H54 (cell line): Measurements from ENCODE around the gene CTF1.
A peak's percentile ranks its signal among the peaks of the same experiment; 100 is the strongest.
"Not testable (repeated sequence)": the region's sequence is repeated elsewhere in the genome, so short reads cannot be mapped to it uniquely, and the experiment has no call there.

Experiments
- DNase-seq: peaks from one replicate; pipeline ENCODE4 v3.0.0; 2011; ENCODE audit warnings: low spot score, mixed read lengths; ENCODE audit not compliant: insufficient read length
- FAIRE-seq: peaks from 3 replicates; lab custom pipeline; 2011; peaks lifted over from hg19 to GRCh38; lab: Jason Lieb, UNC
- POLR2A ChIP-seq: IDR thresholded peaks from 2 replicates; pipeline ENCODE4 v1.6.1; 2011; ENCODE audit warnings: low read depth, mild to moderate bottlenecking, low read length

CTF1 gene

DNA sequence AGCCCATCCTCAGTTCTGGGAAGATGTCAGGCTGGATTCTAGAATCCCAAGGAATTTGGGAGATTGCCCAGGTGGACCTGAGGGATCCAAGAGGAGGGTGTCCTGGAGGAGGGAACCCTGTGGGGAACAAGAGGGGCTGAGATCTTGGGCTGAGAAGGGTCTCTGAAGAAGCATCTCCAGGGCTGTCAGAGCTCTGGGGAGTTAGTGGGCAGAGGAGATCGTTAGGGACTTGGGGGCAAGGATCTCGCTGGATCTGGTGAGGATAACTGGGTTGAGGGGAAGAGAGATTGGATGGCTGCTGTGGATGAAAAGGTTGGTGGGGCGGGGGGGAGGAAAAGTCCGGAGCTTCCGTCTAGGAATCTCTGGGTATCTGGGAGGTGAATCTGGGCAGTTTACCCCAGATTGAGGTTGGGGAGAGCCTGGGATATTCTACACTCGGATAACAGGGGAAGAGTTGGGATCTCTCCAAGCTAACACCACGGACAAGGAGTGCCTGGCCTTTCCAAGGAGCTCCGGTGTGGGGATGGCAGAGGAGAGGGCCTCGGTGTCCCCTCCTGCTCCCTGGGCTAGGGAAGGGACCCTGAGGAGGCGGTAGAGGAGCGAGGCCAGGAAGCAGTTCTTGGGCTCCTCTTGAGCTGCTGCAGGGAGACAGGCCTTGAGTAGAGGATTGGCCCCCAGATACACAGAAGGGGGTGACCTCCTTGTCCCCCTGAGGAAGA lies 28.7 kb downstream of the CTF1 start:
- no peak for TF ChIP-seq POLR2A
- DNase-seq, result no peak

DNA sequence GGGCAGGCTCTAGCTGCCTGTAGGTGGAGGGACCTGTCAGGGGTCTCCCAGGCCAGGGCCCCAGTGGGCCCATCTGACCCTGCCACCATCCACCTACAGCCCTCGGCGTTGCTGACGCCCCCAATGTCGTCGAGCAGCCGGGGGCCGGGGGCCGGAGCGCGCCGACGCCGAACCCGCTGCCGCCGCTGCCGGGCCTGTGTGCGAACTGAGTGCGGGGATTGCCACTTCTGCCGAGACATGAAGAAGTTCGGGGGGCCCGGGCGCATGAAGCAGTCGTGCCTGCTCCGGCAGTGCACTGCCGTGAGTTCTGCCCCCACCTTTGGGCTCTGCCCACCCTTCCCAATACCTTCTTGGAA lies 29.2 kb downstream of the CTF1 start:
- no peak for TF ChIP-seq POLR2A
- FAIRE-seq, result no peak
- DNase-seq, result no peak

More for the DNA sequence above, 28.7 kb downstream of the CTF1 start:
- FAIRE-seq, result no peak

DNA sequence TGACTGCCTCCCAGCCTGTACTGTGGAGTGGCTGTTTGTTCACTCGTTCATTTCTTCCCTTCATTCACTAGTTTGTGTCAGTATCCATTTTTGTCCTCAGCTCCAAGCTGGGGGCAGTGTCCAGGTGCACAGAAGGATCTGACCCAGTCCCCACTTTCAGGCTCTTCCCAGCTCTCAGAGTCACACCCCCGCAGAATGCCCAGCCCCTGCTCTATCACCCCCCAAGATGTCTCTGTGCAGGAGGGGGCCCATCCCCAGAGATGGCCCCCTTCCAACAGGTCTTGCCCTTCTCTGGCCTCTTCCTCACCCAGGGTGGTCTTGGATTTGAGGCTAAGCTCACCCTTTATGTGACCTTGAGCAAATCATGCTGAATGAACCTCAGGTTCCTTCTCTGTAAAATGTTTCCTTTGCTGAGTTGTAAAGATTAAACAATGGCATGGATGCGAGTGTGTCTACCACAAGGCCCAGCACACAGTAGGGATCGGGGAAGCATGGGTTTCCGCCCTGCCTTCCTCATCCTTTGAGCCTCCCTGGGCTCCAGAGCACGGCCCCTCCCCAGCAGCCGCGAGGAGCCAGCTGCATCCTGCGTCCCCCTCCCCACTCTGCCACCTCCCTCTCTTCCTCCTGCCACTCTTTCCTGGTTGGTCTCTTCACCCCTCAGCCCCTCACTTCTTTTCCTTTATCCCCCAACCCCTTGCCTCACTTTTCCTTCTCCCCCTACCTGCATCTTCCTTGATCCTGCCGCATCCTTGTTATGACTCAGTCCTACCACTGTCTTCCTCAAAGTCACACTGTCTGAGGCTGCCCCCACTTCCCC lies 29.8 kb downstream of the CTF1 start:
- TF ChIP-seq POLR2A, result no peak
- FAIRE-seq (no peak), DNase-seq (no peak)

DNA sequence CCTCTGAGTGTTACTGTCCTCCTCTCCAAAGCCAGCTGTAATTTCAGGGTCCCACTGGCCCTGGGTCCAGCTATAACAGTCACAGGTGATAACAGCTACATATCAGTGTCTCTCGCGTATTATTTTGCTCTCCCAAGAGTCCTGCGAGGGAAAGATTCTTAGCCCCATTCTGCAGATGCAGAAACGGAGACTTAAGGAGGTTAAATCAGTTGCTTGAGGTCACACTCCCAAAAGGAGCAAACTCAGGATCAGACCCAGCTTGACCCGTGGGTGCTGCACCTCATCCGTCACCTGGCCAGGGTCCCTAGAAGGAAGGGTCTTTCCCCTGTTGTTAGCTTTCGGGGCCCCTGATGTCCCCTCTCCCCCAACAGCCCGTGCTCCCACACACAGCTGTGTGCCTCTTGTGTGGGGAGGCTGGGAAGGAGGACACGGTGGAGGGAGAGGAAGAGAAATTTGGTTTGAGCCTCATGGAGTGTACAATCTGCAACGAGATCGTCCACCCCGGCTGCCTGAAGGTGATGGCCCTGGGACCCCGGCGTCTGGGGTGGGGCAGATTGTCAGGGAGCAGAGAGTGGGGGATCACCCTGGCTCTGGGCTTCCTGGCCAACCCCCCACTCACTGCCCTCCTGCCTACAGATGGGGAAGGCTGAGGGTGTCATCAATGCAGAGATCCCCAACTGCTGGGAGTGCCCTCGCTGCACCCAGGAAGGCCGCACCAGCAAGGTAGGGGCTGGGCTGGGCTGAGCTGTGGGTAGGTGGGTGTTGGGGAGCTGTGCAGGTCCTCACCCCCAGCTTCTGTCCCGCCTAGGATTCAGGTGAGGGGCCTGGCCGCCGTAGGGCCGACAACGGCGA lies 30.7 kb downstream of the CTF1 start:
- no peak for FAIRE-seq
- TF ChIP-seq POLR2A, result no peak
- DNase-seq, result no peak

DNA sequence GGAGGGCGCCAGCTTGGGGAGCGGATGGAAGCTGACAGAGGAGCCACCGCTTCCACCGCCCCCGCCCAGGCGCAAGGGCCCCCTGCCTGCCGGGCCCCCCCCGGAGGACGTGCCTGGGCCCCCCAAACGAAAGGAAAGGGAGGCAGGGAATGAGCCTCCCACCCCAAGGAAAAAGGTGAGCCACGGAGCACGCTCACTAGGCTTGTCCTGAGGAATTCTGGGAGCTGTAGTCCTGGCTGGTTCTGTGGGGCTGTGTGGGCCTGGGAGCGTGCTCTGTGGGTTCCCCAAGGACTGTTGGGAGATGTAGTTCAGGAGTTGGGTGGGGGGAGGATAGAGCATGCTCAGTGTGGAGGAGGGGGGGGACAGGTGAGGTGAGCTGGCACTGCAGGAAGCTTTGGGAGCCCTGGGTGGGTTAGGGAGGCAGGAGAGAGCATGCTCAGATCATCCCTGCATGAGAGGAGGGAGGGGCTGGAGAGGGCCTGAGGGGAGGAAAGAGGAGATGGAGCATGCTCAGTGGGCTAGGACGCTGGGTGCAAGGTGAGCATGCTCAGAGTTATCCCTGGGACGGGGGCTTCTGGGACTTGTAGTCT lies 31.5 kb downstream of the CTF1 start:
- peak; percentile 73 for DNase-seq
- no peak for TF ChIP-seq POLR2A
- no peak for FAIRE-seq

DNA sequence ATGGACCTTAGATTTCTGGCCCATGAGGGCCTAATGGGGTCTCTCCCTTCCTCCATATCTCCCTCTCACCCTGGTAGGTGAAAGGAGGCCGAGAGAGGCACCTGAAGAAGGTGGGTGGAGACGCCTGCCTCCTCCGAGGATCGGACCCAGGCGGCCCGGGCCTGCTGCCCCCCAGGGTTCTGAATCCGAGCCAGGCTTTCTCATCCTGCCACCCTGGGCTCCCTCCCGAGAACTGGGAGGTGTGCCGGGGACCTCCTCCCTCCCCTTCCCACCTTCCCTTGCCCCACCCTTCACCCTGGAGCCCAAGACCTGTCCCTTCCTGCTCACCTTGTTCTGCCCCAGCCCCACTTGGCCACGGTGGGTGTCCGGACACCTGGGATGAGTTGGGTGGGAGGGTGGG lies 32.0 kb downstream of the CTF1 start:
- no peak for DNase-seq
- no peak for TF ChIP-seq POLR2A
- FAIRE-seq, result no peak

DNA sequence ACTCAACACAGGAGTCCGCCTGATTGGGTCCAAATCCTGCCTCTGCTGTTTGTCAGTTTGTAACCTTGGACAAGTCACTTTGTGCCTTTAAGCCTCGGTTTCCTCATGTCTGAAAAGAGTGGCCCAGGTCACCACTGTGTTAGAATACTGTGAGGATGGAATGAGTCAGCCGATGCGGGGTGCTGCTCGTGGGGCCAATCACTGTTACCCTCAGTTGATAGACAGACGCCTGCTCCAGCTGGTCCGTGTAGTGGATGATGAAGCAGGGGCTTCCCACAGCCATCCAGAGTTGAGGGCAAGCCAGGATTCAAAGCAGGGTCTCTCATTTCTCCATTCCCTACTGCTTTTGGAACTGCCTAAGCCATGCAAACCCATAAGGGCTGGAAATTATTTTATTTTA lies 32.8 kb downstream of the CTF1 start:
- FAIRE-seq (no peak), DNase-seq (no peak)
- no peak for TF ChIP-seq POLR2A

DNA sequence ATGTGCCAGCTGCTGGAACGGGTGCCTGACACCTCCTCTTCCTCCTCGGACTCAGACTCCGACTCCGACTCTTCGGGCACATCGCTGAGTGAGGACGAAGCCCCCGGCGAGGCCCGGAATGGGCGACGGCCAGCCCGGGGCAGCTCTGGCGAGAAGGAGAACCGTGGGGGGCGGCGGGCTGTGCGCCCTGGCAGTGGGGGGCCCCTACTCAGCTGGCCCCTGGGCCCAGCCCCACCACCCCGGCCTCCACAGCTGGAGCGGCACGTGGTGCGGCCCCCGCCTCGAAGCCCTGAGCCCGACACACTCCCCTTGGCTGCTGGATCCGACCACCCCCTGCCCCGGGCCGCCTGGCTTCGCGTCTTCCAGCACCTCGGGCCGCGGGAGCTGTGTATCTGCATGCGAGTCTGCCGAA lies 33.8 kb downstream of the CTF1 start:
- TF ChIP-seq POLR2A, result no peak
- FAIRE-seq, result no peak
- no peak for DNase-seq

DNA sequence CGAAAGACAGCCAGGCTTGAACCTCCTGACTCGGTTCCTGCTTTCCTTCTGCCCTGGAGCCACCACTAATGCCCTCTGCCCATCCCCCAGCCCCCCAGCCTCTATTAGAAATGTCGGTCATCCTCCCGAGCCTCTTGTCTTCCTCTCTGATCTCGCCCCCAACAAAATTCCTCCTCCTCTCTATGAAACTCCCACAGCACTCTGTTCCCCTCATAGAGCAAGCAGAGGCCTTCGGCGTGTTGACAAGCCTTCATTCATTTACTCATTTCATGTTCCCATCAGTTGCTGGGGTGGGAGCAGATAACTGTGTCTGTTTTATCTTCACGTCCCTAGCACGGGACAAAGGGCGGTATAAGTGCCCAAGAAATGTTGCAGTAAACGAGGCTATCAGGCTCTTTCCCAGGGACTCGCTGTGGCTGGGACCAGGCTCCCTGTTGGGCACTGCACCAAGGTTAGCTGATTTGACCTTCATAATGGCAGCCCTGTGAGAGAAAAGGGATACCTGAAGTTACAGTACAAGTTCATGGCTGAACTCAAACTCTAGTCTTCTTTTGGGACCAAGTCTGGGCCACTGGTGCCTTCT lies 34.7 kb downstream of the CTF1 start:
- FAIRE-seq (no peak), DNase-seq (no peak)
- no peak for TF ChIP-seq POLR2A

DNA sequence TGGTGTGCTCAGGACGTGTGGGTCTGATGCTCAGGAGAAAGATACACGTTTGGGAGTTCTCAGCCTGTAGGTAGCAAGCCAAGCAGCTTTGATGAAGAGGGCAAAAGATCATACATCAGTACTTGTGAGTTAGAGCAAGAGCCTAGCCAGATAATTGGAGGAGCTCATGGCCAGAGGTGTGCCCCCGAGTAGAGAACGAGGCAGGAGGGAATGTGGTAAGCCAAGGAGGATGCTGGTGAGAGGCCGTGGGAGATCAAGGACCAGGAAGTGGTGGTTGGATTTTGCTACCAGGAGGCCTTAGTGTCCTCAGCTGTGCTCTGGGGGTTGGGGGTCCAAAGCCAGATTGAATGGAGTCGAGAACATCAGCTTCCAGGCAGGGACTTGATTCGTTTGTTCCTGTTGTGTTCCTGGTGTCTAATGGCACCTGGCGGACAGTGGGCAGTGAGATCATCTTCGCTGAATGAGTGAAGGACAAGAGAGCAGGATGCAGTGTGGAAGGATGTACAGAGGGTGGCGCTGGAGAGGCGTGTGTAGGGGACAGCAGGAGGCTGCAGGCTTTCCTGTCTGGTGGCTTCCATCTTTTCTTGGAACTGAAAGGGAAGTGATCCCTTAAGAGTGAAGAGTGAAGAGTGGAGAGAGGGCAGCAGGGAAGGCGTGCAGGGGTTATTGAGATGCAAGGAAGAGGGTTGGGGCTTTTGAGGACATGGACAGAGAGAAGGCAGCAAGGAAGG lies 38.6 kb downstream of the CTF1 start:
- TF ChIP-seq POLR2A, result no peak
- FAIRE-seq (no peak), DNase-seq (peak; percentile 65)

DNA sequence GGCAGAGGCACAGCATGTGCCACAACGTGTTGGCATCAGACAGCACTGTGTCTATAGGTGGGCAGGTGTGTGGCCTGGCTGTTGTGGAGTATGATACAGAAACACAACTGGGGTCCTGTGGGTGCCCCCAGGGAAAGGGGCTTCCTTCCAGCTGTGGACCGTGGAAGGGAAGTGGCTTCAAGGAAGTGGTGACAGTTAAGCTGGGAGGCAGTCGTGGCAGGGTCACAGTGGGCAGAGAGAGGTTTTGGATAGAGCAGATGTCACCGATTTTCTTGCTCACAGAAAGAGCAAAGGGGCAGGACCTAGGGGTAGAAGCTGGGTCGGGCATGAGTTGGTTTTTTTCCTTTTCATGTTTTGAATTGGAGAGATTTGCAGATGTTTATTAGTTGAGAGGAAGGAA lies 41.3 kb downstream of the CTF1 start:
- no peak for DNase-seq
- FAIRE-seq, result no peak
- TF ChIP-seq POLR2A, result no peak

DNA sequence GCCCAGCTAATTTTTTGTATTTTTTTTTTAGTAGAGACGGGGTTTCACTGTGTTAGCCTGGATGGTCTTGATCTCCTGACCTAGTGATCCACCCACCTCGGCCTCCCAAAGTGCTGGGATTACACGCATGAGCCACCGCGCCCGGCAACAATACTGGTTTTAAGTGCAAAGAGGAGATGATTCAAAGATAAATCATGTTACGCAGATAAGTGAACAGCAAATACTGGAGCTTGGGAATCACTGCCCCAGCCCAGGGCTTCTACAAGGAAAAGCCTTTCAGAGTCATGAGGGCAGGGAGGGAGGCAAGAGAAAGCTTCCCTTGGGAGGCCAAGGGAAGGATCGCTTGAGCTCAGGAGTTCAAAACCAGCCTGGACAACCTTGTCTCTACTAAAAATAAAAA lies 43.2 kb downstream of the CTF1 start:
- not testable (repeated sequence) for DNase-seq, FAIRE-seq
